ELR (cell line): ENCODE data around the gene CENPO.

Experiments used
- DNase-seq: peaks from one replicate; pipeline ENCODE4 v3.0.0-alpha.2; 2015; ENCODE audit warnings: low read depth

The CENPO gene

GRCh38 chr2:24839729-24840128 is 46.5 kb downstream of the CENPO start:
- DNase-seq, result no peak

- DNase-seq, result no peak
These were observed 47.1 kb downstream of the CENPO start for GRCh38 chr2:24840164-24840869.

- DNase-seq, result no peak
These were observed 48.0 kb downstream of the CENPO start for GRCh38 chr2:24840962-24841945.

- DNase-seq, result no peak
These were observed 49.1 kb downstream of the CENPO start for GRCh38 chr2:24842081-24843050.

- DNase-seq, result no peak
These were observed 50.2 kb downstream of the CENPO start for GRCh38 chr2:24843330-24843860.

- DNase-seq, result no peak
These were observed 50.9 kb downstream of the CENPO start for GRCh38 chr2:24844023-24844685.

- DNase-seq, result no peak
These were observed 52.5 kb downstream of the CENPO start for GRCh38 chr2:24845691-24846090.

GRCh38 chr2:24850944-24851343 is 57.7 kb downstream of the CENPO start:
- no peak for DNase-seq

- no peak for DNase-seq
These were observed 58.8 kb downstream of the CENPO start for GRCh38 chr2:24852026-24852425.

- DNase-seq, result no peak
These were observed 59.3 kb downstream of the CENPO start for GRCh38 chr2:24852431-24853020.

- no peak for DNase-seq
These were observed 59.8 kb downstream of the CENPO start for GRCh38 chr2:24853046-24853445.

- no peak for DNase-seq
These were observed 60.8 kb downstream of the CENPO start for GRCh38 chr2:24853996-24854395.

- DNase-seq, result no peak
These were observed 61.9 kb downstream of the CENPO start for GRCh38 chr2:24855022-24855622.

GRCh38 chr2:24855726-24856125 is 62.5 kb downstream of the CENPO start:
- DNase-seq, result peak; percentile 67

- no peak for DNase-seq
These were observed 63.6 kb downstream of the CENPO start for GRCh38 chr2:24856791-24857211.

- DNase-seq, result no peak
These were observed 64.5 kb downstream of the CENPO start for GRCh38 chr2:24857746-24858145.

GRCh38 chr2:24858996-24859395 is 65.8 kb downstream of the CENPO start:
- DNase-seq, result no peak

- DNase-seq, result no peak
These were observed 66.9 kb downstream of the CENPO start for GRCh38 chr2:24859968-24860600.

GRCh38 chr2:24860631-24861030 is 67.4 kb downstream of the CENPO start:
- DNase-seq, result no peak

- no peak for DNase-seq
These were observed 68.3 kb downstream of the CENPO start for GRCh38 chr2:24861500-24861899.
